Stomach (tissue), 9 donors: ENCODE data around the gene GOLGA8S. TPM values are rescaled to one million over a fixed set of nuclear protein-coding genes. Genes with fewer than 3 reads are reported as not detected.

ENCODE experiments used
- DNase-seq, 2 donors: peaks; one replicate each; pipeline versions ENCODE4 v3.0.0 to v3.0.0-alpha.2; 2013 to 2019
- H3K27ac ChIP-seq, 5 donors: fragments of 200-600 bp in 4 of 5; sonication (generic) in 4 of 5; one replicate each; pipeline ENCODE4 v1.5.1; 2013 to 2019; ENCODE audit warnings: mild to moderate bottlenecking in 1 of 5, moderate library complexity in 1 of 5
- H3K27me3 ChIP-seq, 3 donors: fragments of 200-600 bp; sonication (generic); one replicate each; pipeline ENCODE4 v1.5.1; 2017 to 2019; ENCODE audit warnings: mixed run types in 1 of 3
- H3K36me3 ChIP-seq, 4 donors: fragments of 200-600 bp; sonication (generic); 1 replicate in 3 of 4; 2 replicates in 1 of 4; pipeline ENCODE4 v1.5.1; 2016 to 2019
- H3K4me1 ChIP-seq, 4 donors: fragments of 200-600 bp; sonication (generic); one replicate each; pipeline ENCODE4 v1.5.1; 2016 to 2019
- H3K4me3 ChIP-seq, 4 donors: fragments of 200-600 bp; sonication (generic) in 3 of 4; one replicate each; pipeline ENCODE4 v1.5.1; 2016 to 2019; ENCODE audit warnings: mild to moderate bottlenecking in 1 of 4
- H3K9me3 ChIP-seq, 4 donors: fragments of 200-600 bp; sonication (generic); one replicate each; pipeline ENCODE4 v1.5.1; 2016 to 2019
- EP300 ChIP-seq: sonication (generic); formaldehyde crosslinking; IDR thresholded peaks from one replicate; pipeline ENCODE4 v1.6.1; 2017; ENCODE audit warnings: antibody characterized with exemption
- POLR2A ChIP-seq, 4 donors: fragments of 450-650 bp; IDR thresholded peaks; one replicate each; pipeline ENCODE4 v1.6.1; 2016; ENCODE audit warnings: antibody characterized with exemption in 4 of 4, control low read depth in 2 of 4, mild to moderate bottlenecking in 1 of 4, moderate library complexity in 1 of 4
- POLR2AphosphoS5 ChIP-seq, 3 donors: sonication (generic); formaldehyde crosslinking; IDR thresholded peaks; one replicate each; pipeline ENCODE4 v1.6.1; 2016; ENCODE audit warnings: antibody characterized with exemption in 3 of 3
- WGBS, 5 donors: extraction: QIAGEN DNeasy Blood & Tissue Kit in 3 of 5; methylation state at CpG; one replicate each; pipeline versions ENCODE4 v1.1.5 to v1.1.7; 2013 to 2018; 5-methylcytosine and 5-hydroxymethylcytosine counted together
- intact Hi-C: fragments of 100-400 bp; cut with DNase I; formaldehyde crosslinking; loops from one replicate; pipeline ENCODE4 v1.15.1; 2023; ENCODE audit warnings: low total_unique reads
- polyA plus RNA-seq, 3 donors: library from polyadenylated mRNA; stranded (reverse); fragments of 200-250 nt; gene quantifications; one replicate each; pipeline ENCODE4 v1.2.3, GENCODE V29; 2013
- total RNA-seq, 5 donors: library from RNA; depleted of rRNA; stranded (reverse); fragments of >200 nt; gene quantifications; one replicate each; pipeline versions ENCODE4 v1.1.0 to v1.2.3, GENCODE V29; 2014 to 2016
- TF ChIP-seq, protein P1 (sequence below), 7 experiments: fragments of 450-650 bp in 4 of 7; fragments of 200-600 bp in 3 of 7; sonication (generic) in 3 of 7; IDR thresholded peaks; one replicate each; pipeline ENCODE4 v1.5.1; 2016 to 2019; ENCODE audit warnings: antibody characterized with exemption in 7 of 7, control low read depth in 2 of 7, mild to moderate bottlenecking in 1 of 7
- donor health status: healthy with polysubstance abuse.
- donor health status: Bipolar disorder and iron deficiency.
- donor health status: healthy.

The GOLGA8S gene
- total and polyA plus RNA-seq, 8 donors: 0.08 to 0.58 (median 0.45) TPM; not detected in 5

- no peak for DNase-seq
- TF ChIP-seq EP300 (no peak), POLR2A (IDR thresholded peaks at IDR 0.05) (no peak), POLR2AphosphoS5 (IDR thresholded peaks at IDR 0.05) (no peak)
- TF ChIP-seq, protein P1, sequence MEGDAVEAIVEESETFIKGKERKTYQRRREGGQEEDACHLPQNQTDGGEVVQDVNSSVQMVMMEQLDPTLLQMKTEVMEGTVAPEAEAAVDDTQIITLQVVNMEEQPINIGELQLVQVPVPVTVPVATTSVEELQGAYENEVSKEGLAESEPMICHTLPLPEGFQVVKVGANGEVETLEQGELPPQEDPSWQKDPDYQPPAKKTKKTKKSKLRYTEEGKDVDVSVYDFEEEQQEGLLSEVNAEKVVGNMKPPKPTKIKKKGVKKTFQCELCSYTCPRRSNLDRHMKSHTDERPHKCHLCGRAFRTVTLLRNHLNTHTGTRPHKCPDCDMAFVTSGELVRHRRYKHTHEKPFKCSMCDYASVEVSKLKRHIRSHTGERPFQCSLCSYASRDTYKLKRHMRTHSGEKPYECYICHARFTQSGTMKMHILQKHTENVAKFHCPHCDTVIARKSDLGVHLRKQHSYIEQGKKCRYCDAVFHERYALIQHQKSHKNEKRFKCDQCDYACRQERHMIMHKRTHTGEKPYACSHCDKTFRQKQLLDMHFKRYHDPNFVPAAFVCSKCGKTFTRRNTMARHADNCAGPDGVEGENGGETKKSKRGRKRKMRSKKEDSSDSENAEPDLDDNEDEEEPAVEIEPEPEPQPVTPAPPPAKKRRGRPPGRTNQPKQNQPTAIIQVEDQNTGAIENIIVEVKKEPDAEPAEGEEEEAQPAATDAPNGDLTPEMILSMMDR (IDR thresholded peaks at IDR 0.05): no peak
- intact Hi-C loops: no loop called here
Measured at GRCh38 chr15:23385886-23386430, 31.4 kb downstream of the GOLGA8S start.

DNA sequence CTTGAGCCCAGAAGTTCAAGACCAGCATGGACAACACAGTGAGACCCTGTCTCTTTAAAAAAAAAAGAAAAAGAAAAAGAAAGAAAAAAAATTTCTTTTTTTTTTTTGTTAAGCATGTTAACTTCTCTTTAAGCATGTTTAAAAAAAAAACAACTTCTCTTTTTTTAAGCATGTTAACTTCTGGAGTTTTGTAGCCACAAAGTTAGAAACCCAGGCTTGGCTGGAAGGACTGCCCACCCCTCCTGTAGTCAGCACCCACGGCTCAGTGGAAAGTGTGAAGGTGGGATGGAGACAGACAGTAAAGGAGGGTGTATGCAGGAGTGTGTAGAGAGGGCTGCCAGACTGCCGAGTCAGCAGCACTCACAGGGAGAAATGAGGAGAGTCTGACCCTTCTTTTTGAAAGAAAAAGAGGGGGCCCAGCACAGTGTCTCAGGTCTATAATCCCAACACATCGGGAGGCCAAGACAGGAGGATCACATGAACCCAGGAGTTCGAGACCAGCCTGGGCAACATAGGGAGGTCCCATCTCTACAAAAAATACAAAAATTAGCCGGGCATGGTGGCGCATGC is 33.2 kb downstream of the GOLGA8S start:
- no peaks in the 10 kb centered on the region for H3K4me1 ChIP-seq
- H3K4me3 ChIP-seq: no peak overlapping the region
- no peaks in the 10 kb centered on the region for H3K9me3 ChIP-seq
- no peaks in the 10 kb centered on the region for H3K36me3 ChIP-seq
- no peak for DNase-seq
- peaks cover 0 to 5% (median 0%) of the 10 kb centered on the region in 3 donors for H3K27me3 ChIP-seq
- intact Hi-C loops: no loop called here
- 53 to 75% (median 73%) methylated on average over 6 of the region's 6 CpGs for WGBS, 5 donors
- no peak overlapping the region for H3K27ac ChIP-seq
- TF ChIP-seq POLR2AphosphoS5 (IDR thresholded peaks at IDR 0.05) (no peak), POLR2A (IDR thresholded peaks at IDR 0.05) (no peak)
- TF ChIP-seq, protein P1 (IDR thresholded peaks at IDR 0.05): no peak

More at GRCh38 chr15:23385886-23386430, 31.4 kb downstream of the GOLGA8S start:
- no peaks in the 10 kb centered on the region for H3K36me3 ChIP-seq
- H3K27ac ChIP-seq: no peak overlapping the region
- H3K4me1 ChIP-seq: no peaks in the 10 kb centered on the region
- no peak overlapping the region for H3K4me3 ChIP-seq
- H3K9me3 ChIP-seq: no peaks in the 10 kb centered on the region
- H3K27me3 ChIP-seq: peaks cover 0 to 5% (median 0%) of the 10 kb centered on the region in 3 donors
- WGBS, 5 donors: 74 to 83% (median 77%) methylated on average over 11 of the region's 11 CpGs

DNA sequence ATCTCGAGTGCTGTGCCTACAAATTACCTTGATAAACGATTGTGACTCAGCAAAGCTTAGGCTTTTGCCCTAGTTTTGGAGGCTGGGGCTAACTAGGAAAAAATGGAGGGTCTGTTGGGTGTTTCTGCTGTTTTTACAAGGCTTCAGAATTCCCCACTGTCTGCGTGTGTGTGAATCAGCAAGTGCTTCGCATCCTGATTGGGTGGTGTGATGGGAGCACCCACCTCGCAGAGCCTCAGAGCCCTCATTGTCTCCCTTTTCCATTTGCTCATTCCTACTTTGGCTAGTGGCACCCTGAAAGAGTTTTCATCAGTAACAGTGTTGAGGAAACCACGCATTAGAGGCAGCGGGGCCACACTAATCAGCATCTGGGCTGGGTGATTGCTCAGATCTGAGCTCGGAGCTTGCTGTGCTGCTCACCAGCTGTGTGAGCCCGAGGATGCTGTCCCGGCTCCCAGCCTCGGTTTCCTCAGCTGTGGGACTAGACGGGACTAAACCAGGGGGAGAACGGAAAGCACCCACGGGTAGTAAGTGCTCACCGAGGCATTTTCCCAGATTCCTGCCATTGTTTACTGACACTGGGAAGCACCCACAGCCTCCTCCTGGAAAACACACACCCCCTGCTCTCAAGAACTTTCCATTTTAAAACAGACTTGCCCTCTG is 40.6 kb downstream of the GOLGA8S start:
- 65 to 77% (median 67%) methylated on average over 15 of the region's 15 CpGs for WGBS, 5 donors
- Histone ChIP-seq H3K9me3 (no peaks in the 10 kb centered on the region), H3K4me1 (no peaks in the 10 kb centered on the region), H3K36me3 (no peaks in the 10 kb centered on the region), H3K27me3 (peaks cover 0 to 20% (median 3%) of the 10 kb centered on the region in 3 donors), H3K4me3 (no peak overlapping the region), H3K27ac (peak overlapping the region in 1 of 5 donors; percentile 13)
- intact Hi-C loops: no loop called here
- no peak for DNase-seq
- TF ChIP-seq EP300 (no peak), POLR2A (IDR thresholded peaks at IDR 0.05) (no peak), POLR2AphosphoS5 (IDR thresholded peaks at IDR 0.05) (no peak)
- TF ChIP-seq, protein P1 (IDR thresholded peaks at IDR 0.05): no peak

DNA sequence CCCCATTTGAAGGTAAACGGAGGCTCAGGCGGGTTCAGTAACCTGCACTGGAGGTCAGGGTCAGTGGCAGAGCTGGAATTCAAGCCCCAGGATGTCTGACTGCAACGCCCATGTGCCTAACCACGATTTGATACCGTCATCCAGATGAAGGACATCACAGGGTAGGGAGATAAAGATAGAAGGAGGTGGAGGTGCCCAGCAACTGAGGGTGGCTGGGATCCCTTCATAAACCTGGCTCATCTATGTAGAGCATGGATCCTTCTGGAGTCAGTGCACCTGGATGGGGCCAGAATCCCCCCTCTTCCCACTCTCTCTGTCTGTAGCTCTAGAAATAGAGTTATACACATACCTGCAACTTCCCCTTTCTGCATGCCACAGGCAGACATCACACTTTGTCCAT is 41.3 kb downstream of the GOLGA8S start:
- Histone ChIP-seq H3K27me3 (peaks cover 0 to 20% (median 3%) of the 10 kb centered on the region in 3 donors), H3K4me3 (no peak overlapping the region), H3K4me1 (no peaks in the 10 kb centered on the region), H3K27ac (peak overlapping the region in 1 of 5 donors; percentile 13), H3K9me3 (no peaks in the 10 kb centered on the region), H3K36me3 (no peaks in the 10 kb centered on the region)
- TF ChIP-seq POLR2A (IDR thresholded peaks at IDR 0.05): no peak
- TF ChIP-seq EP300: no peak
- TF ChIP-seq, protein P1 (IDR thresholded peaks at IDR 0.05): no peak
- no peak for TF ChIP-seq POLR2AphosphoS5 (IDR thresholded peaks at IDR 0.05)
- intact Hi-C loops: no loop called here
- DNase-seq: no peak
- 59 to 73% (median 62%) methylated on average over 5 of the region's 5 CpGs for WGBS, 5 donors
